Type B pancreatic cell (in vitro differentiated cells): ENCODE data around the gene SLC2A10. TPM values are rescaled to one million over a fixed set of nuclear protein-coding genes. Genes with fewer than 3 reads are reported as not detected.
A peak's percentile ranks its signal among the peaks of the same experiment; 100 is the strongest.

Experiments
- DNase-seq: peaks from one replicate; pipeline ENCODE4 v3.0.0; 2021; ENCODE audit warnings: mixed read lengths; ENCODE audit not compliant: unreplicated experiment; ENCODE audit errors: extremely low spot score
- H3K27ac Mint-ChIP-seq: 2 replicates; pipeline ENCODE4 v1.8.0; 2021; ENCODE audit warnings: mild to moderate bottlenecking, mixed read lengths
- H3K27me3 Mint-ChIP-seq: 2 replicates; pipeline ENCODE4 v1.8.0; 2021; ENCODE audit warnings: mixed read lengths
- H3K36me3 Mint-ChIP-seq: 2 replicates; pipeline ENCODE4 v1.8.0; 2021; ENCODE audit warnings: mixed read lengths
- H3K4me1 Mint-ChIP-seq: one replicate; pipeline ENCODE4 v1.8.0; 2021; ENCODE audit warnings: mixed read lengths; ENCODE audit not compliant: unreplicated experiment
- H3K4me3 Mint-ChIP-seq: 2 replicates; pipeline ENCODE4 v1.8.0; 2021; ENCODE audit warnings: mild to moderate bottlenecking, mixed read lengths
- H3K9me3 Mint-ChIP-seq: 2 replicates; pipeline ENCODE4 v1.8.0; 2021; ENCODE audit warnings: mixed read lengths
- total RNA-seq: library from RNA; stranded (reverse); gene quantifications from 2 replicates; pipeline ENCODE4 v1.2.1, GENCODE V29; 2021; ENCODE audit warnings: low replicate concordance
- TF ChIP-seq, protein P1 (sequence below): fragments of 200-600 bp; sonication (generic); conservative IDR thresholded peaks from 2 replicates; pipeline ENCODE4 v1.5.0; 2021; ENCODE audit warnings: antibody characterized with exemption, mild to moderate bottlenecking

Gene SLC2A10
- total RNA-seq, 1 donor from 2014 or later = 15.8 TPM

GRCh38 chr20:46666306-46666705 is 43.1 kb upstream of the SLC2A10 start:
- H3K4me1 Mint-ChIP-seq = no peaks in the 10 kb centered on the region
- H3K36me3 Mint-ChIP-seq = peaks cover 8% of the 10 kb centered on the region
- TF ChIP-seq, protein P1, sequence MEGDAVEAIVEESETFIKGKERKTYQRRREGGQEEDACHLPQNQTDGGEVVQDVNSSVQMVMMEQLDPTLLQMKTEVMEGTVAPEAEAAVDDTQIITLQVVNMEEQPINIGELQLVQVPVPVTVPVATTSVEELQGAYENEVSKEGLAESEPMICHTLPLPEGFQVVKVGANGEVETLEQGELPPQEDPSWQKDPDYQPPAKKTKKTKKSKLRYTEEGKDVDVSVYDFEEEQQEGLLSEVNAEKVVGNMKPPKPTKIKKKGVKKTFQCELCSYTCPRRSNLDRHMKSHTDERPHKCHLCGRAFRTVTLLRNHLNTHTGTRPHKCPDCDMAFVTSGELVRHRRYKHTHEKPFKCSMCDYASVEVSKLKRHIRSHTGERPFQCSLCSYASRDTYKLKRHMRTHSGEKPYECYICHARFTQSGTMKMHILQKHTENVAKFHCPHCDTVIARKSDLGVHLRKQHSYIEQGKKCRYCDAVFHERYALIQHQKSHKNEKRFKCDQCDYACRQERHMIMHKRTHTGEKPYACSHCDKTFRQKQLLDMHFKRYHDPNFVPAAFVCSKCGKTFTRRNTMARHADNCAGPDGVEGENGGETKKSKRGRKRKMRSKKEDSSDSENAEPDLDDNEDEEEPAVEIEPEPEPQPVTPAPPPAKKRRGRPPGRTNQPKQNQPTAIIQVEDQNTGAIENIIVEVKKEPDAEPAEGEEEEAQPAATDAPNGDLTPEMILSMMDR = no peak
- H3K27me3 Mint-ChIP-seq = no peaks in the 10 kb centered on the region
- no peak for DNase-seq
- H3K4me3 Mint-ChIP-seq = no peak overlapping the region
- H3K27ac Mint-ChIP-seq = no peak overlapping the region
- peaks cover 4% of the 10 kb centered on the region for H3K9me3 Mint-ChIP-seq

DNA sequence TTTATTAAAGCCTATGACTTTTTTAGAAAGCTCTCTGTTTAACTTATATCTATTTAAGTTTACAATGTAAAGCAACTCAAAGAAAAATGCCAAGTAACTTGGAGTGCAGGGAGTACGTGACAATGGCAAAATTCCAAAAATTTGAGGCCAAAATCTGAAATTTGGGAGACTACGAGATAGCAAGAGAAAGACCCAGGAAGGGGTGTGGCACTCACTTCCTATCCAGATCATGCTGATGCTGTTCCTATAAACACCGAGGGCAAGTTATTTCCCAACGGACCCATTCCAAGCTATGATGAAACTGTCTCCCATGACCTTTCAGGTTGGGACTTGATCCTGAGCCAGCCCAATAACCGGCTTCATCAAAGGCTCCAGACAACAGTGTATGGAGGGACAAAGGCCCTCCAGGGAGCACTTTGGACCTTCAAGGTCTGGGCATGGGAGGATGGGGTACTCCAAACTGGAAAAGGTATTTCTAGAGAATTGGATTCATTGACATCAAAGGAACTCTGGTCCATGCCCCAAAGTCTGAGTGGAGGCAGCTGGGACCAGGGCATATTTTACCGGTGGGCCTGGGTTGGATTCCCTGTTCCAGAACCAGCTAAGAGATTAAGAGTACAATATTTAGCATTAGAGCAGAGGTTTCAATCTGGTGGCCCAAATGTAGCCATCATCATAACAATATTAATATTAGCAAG is 42.5 kb upstream of the SLC2A10 start:
- Mint-ChIP-seq H3K4me3 (no peak overlapping the region), H3K36me3 (peaks cover 9% of the 10 kb centered on the region), H3K27ac (no peak overlapping the region), H3K4me1 (no peaks in the 10 kb centered on the region), H3K27me3 (no peaks in the 10 kb centered on the region), H3K9me3 (peaks cover 4% of the 10 kb centered on the region)
- no peak for DNase-seq
- TF ChIP-seq, protein P1 = no peak

- no peak for DNase-seq
- Mint-ChIP-seq H3K9me3 (peaks cover 10% of the 10 kb centered on the region), H3K27me3 (no peaks in the 10 kb centered on the region), H3K36me3 (peaks cover 16% of the 10 kb centered on the region), H3K27ac (no peak overlapping the region), H3K4me3 (no peak overlapping the region), H3K4me1 (peaks cover 19% of the 10 kb centered on the region)
- TF ChIP-seq, protein P1 = no peak
Observed at GRCh38 chr20:46670228-46670584, 39.2 kb upstream of the SLC2A10 start.

DNA sequence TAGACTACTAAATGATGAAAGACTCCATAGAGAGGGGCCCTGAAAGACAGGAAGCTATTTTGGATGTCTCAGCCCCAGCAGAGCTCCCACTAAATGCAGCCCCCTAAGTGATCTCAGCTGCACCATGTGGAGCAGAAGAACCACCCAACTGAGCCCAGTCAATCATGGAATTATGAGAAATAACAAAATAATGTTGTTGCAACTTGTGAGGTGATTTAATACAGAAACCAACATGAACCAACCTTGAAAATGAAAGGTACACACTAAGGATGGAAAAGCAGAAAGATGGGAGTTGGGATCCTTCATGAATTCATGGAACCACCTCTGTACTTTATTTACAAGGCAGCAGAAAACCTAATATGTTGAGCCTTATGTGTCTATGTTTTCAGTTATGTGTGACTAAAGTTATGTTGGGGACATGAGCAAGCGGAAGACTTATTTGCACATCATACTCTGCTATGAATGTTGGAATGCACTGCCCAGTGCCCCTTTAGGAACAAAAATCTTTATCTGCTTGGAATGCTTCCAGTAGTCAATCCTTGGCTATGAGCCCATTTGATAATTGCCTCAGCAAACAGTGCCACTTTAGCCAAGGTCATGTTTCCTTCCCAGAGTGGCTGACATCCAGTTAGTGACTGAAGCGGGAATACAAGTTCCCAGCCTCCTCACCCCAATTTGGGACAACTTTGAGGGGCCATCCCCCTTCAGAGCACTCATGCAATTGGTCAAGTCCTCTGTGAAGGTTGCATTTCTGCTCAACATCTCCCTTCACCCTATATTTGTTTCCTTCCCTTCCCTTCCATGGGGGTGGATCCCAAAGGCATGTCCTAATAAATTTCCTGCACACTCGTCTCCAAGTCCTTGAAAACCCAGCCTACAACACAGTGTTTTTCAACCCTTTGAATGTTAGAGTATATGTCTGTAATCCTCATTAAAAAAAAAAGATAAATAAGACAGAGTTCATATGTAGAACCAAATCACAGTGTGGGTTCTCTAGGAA is 38.6 kb upstream of the SLC2A10 start:
- Mint-ChIP-seq H3K9me3 (peaks cover 10% of the 10 kb centered on the region), H3K27ac (no peak overlapping the region), H3K36me3 (peaks cover 16% of the 10 kb centered on the region)

GRCh38 chr20:46671866-46672542 is 37.4 kb upstream of the SLC2A10 start:
- peaks cover 19% of the 10 kb centered on the region for H3K4me1 Mint-ChIP-seq
- H3K9me3 Mint-ChIP-seq = peaks cover 10% of the 10 kb centered on the region
- H3K4me3 Mint-ChIP-seq = no peak overlapping the region
- H3K36me3 Mint-ChIP-seq = peaks cover 16% of the 10 kb centered on the region
- DNase-seq = peak; percentile 7
- H3K27me3 Mint-ChIP-seq = no peaks in the 10 kb centered on the region
- TF ChIP-seq, protein P1 = no peak
- no peak overlapping the region for H3K27ac Mint-ChIP-seq

More for the DNA sequence above, 38.6 kb upstream of the SLC2A10 start:
- Mint-ChIP-seq H3K4me3 (no peak overlapping the region), H3K27me3 (no peaks in the 10 kb centered on the region), H3K4me1 (peaks cover 19% of the 10 kb centered on the region)
- no peak for DNase-seq
- TF ChIP-seq, protein P1 = no peak
